Stimulated activated naive CD8-positive, alpha-beta T cell treated with anti-CD3 and anti-CD28 coated beads, Interleukin-15, Interleukin-2, amounts not matched to agents 100 ng/mL and 50 ng/mL, for 24 hours (primary cell): Measurements from ENCODE around the gene CEP164.

Source experiments
- H3K27ac Mint-ChIP-seq: one replicate; pipeline ENCODE4 v1.8.0; 2021; ENCODE audit warnings: mild to moderate bottlenecking, mixed read lengths
- H3K27me3 Mint-ChIP-seq: one replicate; pipeline ENCODE4 v1.8.0; 2021; ENCODE audit warnings: mixed read lengths
- H3K36me3 Mint-ChIP-seq: one replicate; pipeline ENCODE4 v1.8.0; 2021; ENCODE audit warnings: low read depth, mixed read lengths
- H3K4me1 Mint-ChIP-seq: one replicate; pipeline ENCODE4 v1.8.0; 2021; ENCODE audit warnings: low read depth, mixed read lengths
- H3K4me3 Mint-ChIP-seq: one replicate; pipeline ENCODE4 v1.8.0; 2021; ENCODE audit warnings: mild to moderate bottlenecking, mixed read lengths
- H3K9me3 Mint-ChIP-seq: one replicate; pipeline ENCODE4 v1.8.0; 2021; ENCODE audit warnings: mixed read lengths

The CEP164 gene

DNA sequence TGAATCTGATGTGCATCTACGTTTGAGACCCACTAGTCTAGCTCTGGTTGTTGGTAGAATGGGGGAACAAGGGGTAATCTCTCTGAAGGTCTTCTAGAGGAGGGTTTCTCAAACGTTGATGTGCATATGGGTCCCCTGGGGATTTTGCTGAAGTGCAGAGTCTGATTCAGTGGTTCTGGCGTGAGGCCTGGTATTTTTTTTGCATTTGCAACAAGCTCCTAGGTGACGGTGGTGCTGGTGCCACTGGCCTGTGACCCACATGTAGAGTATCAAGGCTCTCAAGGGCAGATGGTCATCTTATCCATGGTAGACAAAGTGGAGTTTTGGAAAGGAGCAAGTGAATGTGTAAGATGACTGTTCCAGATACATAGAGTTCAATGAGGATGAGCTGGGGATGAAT, 97.1 kb downstream of the CEP164 start:
- Mint-ChIP-seq H3K36me3 (no peaks in the 10 kb centered on the region), H3K27ac (no peak overlapping the region)

DNA sequence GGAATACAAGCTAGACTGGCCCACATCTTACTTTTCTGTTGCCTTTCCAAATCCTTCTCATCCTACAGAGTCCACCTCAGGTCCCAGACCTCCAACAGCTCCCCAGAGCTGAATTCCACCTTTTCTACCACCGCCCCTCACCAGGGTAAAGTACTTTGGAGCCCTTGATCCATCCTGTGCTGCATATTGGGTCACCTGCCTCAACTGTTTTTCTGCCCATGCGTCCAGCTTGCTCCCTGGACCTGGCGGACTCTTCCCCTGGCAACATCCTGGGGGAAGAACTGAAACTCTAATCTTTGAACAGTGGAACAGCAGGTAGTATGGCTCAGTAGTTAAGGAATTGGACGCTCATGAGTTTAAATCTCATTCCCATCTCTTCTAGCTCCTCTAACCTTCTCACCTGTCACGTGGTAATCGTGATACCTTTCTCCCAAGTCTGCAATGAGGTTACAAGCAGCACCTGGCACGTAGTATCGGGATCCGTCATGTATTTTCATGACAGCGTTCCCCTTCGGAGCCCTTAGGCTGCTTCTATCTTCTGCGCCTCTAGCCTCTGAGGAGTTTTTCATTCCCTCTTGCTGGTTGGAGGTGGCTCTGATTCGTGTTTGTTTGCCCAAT, 98.1 kb downstream of the CEP164 start:
- peaks cover 14% of the 10 kb centered on the region for H3K27me3 Mint-ChIP-seq
- no peaks in the 10 kb centered on the region for H3K4me1 Mint-ChIP-seq
- no peaks in the 10 kb centered on the region for H3K9me3 Mint-ChIP-seq
- H3K27ac Mint-ChIP-seq, result no peak overlapping the region
- no peak overlapping the region for H3K4me3 Mint-ChIP-seq
- no peaks in the 10 kb centered on the region for H3K36me3 Mint-ChIP-seq

More for the DNA sequence above, 97.1 kb downstream of the CEP164 start:
- H3K4me1 Mint-ChIP-seq, result no peaks in the 10 kb centered on the region
- no peaks in the 10 kb centered on the region for H3K9me3 Mint-ChIP-seq
- no peak overlapping the region for H3K4me3 Mint-ChIP-seq
- H3K27me3 Mint-ChIP-seq, result peaks cover 14% of the 10 kb centered on the region

DNA sequence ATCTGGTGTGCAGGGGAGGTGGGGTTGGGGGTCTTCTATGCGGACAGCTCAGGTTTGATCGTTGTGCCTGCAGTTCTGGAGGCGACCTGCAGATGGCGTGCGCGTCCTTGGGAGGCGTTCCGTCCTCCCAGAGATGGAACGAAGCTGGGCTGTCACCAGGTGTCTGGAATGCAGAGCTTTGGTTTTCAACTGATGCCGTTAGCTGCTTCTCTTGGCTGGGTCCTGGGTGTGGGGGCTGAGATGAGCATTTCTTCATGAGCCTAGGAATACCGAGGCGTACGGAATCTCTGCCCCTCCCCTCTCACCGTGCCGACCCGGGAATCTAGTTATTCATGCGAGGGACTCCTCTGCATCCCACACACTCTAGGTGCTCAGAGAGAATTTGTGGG, 98.6 kb downstream of the CEP164 start:
- H3K36me3 Mint-ChIP-seq, result no peaks in the 10 kb centered on the region
- H3K4me1 Mint-ChIP-seq, result no peaks in the 10 kb centered on the region
- no peak overlapping the region for H3K4me3 Mint-ChIP-seq
- peaks cover 14% of the 10 kb centered on the region for H3K27me3 Mint-ChIP-seq
- no peaks in the 10 kb centered on the region for H3K9me3 Mint-ChIP-seq
- H3K27ac Mint-ChIP-seq, result no peak overlapping the region

DNA sequence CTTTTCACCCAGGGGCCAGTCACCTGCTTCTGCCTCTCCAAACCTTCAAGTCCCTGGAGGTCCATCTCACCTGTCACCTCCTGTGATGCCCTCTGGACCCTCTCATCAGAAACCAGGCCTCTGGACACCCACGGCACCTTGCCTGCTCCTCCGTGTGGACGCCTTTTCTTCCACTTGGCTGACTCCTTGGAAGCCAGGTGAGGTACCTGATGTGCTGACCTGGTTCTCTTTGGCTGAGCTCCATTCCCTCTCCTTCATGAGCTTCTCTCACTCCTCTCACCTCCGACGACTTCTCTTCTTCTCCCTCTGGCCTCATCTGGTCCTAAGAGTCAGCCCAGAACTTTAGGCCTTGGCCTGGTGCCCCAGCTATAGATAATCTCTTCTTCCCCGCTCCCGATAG, 99.3 kb downstream of the CEP164 start:
- H3K27ac Mint-ChIP-seq, result no peak overlapping the region
- no peaks in the 10 kb centered on the region for H3K36me3 Mint-ChIP-seq
- H3K4me3 Mint-ChIP-seq, result no peak overlapping the region
- no peaks in the 10 kb centered on the region for H3K4me1 Mint-ChIP-seq
- peaks cover 14% of the 10 kb centered on the region for H3K27me3 Mint-ChIP-seq
- H3K9me3 Mint-ChIP-seq, result no peaks in the 10 kb centered on the region

DNA sequence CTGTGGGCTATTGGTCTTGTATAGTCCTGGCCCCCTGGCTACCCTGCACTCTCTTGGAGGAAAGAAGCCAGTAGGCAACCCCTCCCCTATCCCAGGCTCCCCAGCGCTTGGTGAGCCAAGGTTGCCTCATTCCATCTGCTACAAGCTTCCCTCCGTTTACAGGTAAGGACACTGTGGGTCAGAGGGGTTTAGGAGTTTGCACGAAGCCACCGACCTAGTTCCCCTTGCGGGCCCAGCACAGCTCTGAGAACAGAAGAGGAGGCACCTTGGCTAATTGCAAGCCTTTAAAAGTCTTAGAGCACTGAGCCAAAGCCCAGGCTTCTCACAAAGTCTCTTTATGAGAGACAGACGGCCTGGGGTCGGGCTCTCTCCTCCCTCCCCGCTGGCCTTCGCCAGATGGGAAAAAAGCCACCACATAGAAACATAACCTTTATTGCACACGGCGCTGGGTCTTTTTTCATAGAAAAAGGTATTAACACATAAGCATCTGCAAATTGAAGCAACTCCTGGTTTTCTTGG, 99.8 kb downstream of the CEP164 start:
- Mint-ChIP-seq H3K27ac (no peak overlapping the region), H3K27me3 (peaks cover 14% of the 10 kb centered on the region), H3K36me3 (no peaks in the 10 kb centered on the region), H3K9me3 (no peaks in the 10 kb centered on the region), H3K4me3 (no peak overlapping the region), H3K4me1 (no peaks in the 10 kb centered on the region)

DNA sequence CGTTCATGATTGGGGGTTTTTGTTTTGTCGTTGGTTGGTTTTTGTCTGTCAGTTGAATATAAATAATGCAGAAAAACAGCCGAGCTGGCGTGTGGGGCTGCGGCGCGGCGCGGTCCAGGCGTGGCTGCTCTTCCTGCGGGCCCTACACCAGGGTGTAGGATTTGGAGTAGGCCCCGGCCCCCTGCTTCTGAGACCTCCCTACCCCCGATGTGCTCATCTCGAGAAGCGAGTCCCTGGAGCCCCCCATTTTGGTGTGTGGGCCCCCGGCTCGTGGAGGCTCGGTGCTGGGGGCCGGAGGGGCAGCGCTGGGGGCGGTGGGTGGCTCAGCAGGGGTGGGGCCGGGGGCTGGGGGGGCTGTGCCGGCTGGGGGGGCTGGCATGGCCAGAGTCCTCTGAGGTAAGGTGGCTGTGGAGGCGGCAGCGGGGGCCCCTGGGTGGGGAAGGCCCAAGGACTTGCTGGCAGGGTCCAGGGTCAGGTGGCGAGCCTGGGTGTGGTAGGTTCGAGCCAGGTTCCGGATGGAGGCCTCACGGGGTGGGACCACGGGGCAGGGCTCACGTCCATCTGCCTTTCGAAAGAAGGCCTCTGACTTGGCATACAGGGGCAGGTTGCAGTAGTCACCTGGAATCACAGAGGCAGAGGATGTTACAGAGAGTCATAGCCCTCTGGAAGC, 100.7 kb downstream of the CEP164 start:
- no peak overlapping the region for H3K27ac Mint-ChIP-seq
- H3K4me1 Mint-ChIP-seq, result no peaks in the 10 kb centered on the region
- no peak overlapping the region for H3K4me3 Mint-ChIP-seq
- H3K9me3 Mint-ChIP-seq, result no peaks in the 10 kb centered on the region
- no peaks in the 10 kb centered on the region for H3K36me3 Mint-ChIP-seq
- H3K27me3 Mint-ChIP-seq, result peaks cover 11% of the 10 kb centered on the region

DNA sequence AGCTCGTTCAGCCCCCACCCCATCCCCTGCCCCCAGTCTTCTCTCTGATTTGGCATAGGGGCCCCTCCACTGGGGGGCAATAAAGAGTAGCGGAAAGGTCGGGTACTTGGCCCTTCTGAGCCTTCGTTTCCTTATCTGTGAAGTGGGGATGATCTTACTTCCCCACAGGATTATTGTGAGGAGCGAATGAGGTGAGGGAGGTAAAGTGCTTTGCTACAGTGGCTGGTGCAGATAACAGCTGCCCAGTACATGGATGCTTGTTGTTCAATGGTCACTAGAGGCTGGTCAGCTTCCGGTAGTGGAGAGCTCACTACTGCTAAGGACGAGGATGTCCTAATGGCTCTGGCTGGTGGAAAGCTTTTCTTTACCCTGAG, 101.2 kb downstream of the CEP164 start:
- no peak overlapping the region for H3K27ac Mint-ChIP-seq
- H3K27me3 Mint-ChIP-seq, result peaks cover 8% of the 10 kb centered on the region
- no peak overlapping the region for H3K4me3 Mint-ChIP-seq

DNA sequence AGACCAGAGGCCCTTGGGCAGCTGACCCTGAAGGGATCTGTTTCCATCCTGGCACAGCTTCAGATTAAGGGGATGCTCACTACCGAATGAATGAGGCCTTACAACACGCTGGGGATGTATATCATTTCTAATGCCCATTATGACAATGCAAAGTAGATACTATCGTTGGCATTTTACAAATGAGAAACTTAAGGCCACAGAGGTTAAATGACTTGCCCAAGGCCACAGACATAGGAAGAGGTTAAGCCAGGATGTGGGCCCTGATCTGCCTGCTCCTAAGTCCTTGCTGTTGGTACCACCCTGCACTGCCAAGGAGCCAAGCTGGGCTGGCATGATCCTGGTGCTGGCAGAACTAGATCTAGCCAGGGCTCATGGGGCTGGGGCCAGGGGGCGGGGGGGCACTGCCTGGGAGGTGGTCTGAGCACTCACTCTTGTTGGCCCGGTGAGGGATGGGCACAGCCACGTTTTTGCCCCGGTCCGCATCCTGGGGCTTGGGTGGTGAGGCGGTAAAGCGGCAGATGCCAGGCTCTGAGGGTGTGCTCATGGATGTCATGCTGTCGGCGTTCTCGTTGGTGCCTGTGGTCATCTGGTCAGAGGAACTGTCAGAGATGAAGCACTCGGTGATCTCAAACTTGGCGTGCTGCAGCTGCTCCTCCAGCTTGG, 102.8 kb downstream of the CEP164 start:
- Mint-ChIP-seq H3K4me1 (no peaks in the 10 kb centered on the region), H3K27me3 (peaks cover 5% of the 10 kb centered on the region), H3K4me3 (no peak overlapping the region), H3K9me3 (no peaks in the 10 kb centered on the region), H3K36me3 (no peaks in the 10 kb centered on the region), H3K27ac (no peak overlapping the region)

More for the DNA sequence above, 101.2 kb downstream of the CEP164 start:
- Mint-ChIP-seq H3K36me3 (no peaks in the 10 kb centered on the region), H3K4me1 (no peaks in the 10 kb centered on the region), H3K9me3 (no peaks in the 10 kb centered on the region)

DNA sequence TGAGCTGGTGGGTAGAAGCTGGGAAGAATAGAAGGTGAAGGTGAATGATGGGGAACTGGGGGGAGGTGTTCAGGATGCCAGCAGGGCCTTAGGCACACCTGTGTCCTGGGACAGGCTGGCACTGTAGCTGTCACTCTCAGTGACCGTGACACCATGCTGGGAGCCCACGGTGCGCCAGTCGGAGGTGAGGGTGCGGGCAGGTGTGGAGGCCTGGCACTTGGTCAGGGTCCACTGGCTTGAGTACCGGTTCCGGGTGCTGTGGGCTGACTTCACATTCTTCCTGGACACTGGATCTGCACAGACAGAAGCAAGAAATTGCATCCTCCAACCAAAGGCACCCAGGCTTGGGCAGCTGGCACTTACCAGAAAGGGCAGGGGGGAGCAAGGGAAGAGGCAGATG, 103.8 kb downstream of the CEP164 start:
- no peaks in the 10 kb centered on the region for H3K9me3 Mint-ChIP-seq
- peaks cover 3% of the 10 kb centered on the region for H3K27me3 Mint-ChIP-seq
- H3K4me3 Mint-ChIP-seq, result no peak overlapping the region
- H3K27ac Mint-ChIP-seq, result no peak overlapping the region
- H3K4me1 Mint-ChIP-seq, result no peaks in the 10 kb centered on the region
- no peaks in the 10 kb centered on the region for H3K36me3 Mint-ChIP-seq

DNA sequence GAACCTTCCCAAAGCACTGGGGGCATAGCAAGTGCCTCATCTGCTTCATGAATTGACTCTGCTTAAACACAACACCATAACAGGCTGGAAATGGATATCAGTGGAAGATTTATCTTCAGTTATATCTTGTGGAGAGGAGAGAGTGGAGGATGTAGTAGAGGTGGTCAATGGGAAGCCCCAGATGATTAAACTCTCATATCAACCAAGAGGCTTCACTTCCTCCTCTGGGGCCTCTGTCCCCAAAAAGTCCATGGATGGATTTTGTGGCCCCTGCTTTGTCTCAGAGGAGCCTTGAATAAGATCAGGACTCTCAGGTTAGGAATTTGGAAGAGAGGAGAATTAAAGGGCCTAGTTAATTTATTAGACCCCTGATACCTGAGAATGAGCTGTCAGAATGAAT, 106.1 kb downstream of the CEP164 start:
- no peaks in the 10 kb centered on the region for H3K4me1 Mint-ChIP-seq
- H3K9me3 Mint-ChIP-seq, result no peaks in the 10 kb centered on the region
- H3K4me3 Mint-ChIP-seq, result no peak overlapping the region
- no peaks in the 10 kb centered on the region for H3K36me3 Mint-ChIP-seq
- H3K27ac Mint-ChIP-seq, result no peak overlapping the region
- H3K27me3 Mint-ChIP-seq, result peaks cover 8% of the 10 kb centered on the region

DNA sequence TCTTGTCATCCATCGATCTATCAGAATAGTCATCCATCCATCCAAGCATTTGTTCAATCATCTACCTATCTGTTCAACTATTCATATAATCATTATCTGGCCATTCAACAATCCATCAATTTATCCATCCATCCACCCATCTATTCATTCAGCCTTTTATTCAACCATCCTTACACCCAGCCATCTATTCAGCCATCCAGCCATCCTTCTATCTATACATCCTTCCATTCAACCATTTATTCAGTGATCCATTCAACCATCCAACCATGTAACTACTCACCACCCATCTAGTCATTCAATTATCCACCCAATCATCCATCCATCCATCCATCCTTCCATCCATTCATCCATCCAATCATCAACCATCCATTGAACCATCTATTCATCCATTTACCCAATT, 106.8 kb downstream of the CEP164 start:
- H3K36me3 Mint-ChIP-seq, result no peaks in the 10 kb centered on the region
- no peak overlapping the region for H3K27ac Mint-ChIP-seq
- H3K4me1 Mint-ChIP-seq, result no peaks in the 10 kb centered on the region
- H3K4me3 Mint-ChIP-seq, result no peak overlapping the region
- peaks cover 8% of the 10 kb centered on the region for H3K27me3 Mint-ChIP-seq
- H3K9me3 Mint-ChIP-seq, result no peaks in the 10 kb centered on the region

DNA sequence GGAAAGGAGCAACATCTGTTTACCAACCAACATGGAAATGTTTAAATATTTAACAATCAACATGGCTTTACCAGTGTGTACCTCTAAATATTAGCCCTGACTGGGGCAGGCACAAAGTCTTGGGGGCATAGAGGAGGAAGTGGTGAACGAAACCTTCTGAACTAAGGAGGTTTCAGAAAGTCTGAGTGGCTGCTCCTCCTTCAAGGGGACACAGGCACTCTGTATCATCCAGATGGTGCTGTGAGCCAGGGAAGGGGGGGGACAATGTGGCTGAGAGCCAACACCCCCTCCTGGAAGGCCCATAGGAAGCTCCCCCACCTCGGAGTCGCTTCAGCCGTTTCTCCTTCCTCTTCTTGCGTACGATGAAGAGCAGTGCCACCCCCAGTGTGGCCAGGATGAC, 107.7 kb downstream of the CEP164 start:
- H3K9me3 Mint-ChIP-seq, result no peaks in the 10 kb centered on the region
- no peak overlapping the region for H3K27ac Mint-ChIP-seq
- no peak overlapping the region for H3K4me3 Mint-ChIP-seq
- H3K27me3 Mint-ChIP-seq, result peaks cover 8% of the 10 kb centered on the region
- H3K4me1 Mint-ChIP-seq, result no peaks in the 10 kb centered on the region
- no peaks in the 10 kb centered on the region for H3K36me3 Mint-ChIP-seq

DNA sequence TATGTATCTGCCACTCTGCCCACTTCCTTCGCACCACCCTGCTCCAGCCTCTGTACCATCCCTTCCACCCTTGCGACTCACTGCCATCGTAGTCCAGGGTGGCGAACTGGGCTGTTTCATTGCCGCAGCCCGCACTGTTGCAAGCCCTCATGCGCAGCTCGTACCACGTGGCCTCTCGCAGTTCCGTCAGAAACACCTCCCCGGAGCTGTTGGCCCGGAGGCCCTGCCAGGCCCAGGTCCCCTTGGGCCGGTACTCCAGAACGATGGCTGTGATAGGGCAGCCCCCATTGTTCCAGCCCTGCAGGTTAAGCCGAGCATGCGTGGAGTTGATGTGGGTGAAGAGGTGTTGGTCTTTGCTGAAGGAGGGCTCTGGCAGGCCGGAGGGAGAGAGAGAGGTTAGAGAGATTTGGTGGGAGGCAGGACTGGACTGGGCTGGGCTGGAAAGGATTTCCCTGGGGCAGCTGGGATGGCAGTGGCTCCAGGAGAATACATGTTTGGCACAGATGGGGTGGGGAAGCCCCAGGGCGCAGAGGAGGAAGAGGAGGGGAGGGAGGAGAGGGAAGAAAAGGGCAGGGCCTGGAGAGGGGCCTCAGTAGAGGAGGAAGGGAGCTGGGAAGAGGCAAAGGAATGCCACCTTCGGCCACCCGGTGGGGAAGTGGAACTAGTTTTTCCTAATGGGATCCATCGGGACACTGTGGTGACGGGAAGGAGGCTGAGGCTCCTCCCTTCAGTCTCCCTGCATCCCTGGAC, 109.6 kb downstream of the CEP164 start:
- Mint-ChIP-seq H3K36me3 (no peaks in the 10 kb centered on the region), H3K4me3 (no peak overlapping the region), H3K27me3 (peaks cover 10% of the 10 kb centered on the region), H3K27ac (no peak overlapping the region), H3K4me1 (no peaks in the 10 kb centered on the region), H3K9me3 (no peaks in the 10 kb centered on the region)

DNA sequence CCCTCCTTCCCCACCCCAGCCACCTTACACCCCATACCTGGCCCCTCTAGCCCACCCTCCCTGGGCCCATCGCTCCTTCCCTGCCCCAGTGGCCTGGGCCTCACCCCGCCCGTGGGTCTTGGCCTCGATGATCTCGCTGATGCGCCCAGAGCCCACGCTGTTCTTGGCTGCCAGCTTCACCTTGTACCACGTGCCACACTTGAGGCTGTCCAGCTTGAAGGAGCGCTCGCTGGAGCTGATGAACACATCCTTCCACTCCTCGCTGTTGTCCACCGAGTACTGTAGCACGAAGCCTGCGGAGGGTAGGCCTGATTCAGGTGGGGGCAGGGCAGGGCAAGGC, 110.1 kb downstream of the CEP164 start:
- Mint-ChIP-seq H3K27me3 (peaks cover 13% of the 10 kb centered on the region), H3K4me3 (no peak overlapping the region), H3K9me3 (no peaks in the 10 kb centered on the region), H3K27ac (no peak overlapping the region), H3K4me1 (no peaks in the 10 kb centered on the region), H3K36me3 (no peaks in the 10 kb centered on the region)

DNA sequence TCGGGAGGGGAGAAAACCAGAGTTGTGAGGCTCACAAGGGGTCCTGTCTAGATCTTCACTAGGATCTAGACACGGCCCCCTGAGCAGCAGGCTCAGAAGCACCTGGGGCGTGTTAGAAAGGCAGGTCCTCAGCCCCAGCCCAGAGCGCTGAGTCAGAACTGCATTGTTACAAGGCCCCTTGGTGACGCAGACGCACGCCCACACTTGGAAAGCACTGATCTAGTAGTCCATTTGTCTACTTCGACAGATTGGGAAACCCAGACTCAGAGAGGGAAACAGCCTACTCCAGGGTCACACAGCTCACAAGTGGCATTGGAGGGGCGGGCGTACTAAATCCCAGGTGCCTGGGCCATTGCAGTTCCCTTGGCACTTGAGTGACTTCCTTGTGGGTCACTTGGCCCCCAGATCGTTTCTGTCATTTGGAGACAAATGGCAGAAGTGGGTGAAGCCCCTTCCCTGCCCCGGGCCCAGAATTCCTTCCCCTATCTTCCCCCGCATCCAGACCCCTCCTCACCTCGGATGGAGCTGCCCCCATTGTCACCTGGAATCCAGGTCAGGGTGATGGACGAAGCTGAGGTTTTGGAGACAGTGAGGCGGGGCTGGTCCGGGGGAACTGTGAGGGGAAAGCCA, 110.8 kb downstream of the CEP164 start:
- Mint-ChIP-seq H3K9me3 (no peaks in the 10 kb centered on the region), H3K4me3 (no peak overlapping the region), H3K27me3 (peaks cover 13% of the 10 kb centered on the region), H3K36me3 (no peaks in the 10 kb centered on the region), H3K4me1 (no peaks in the 10 kb centered on the region), H3K27ac (no peak overlapping the region)
